GM12878 (cell line): ENCODE measurements around the gene CCL3.

Experiments used
- BHLHE40 ChIP-seq, 2 experiments: fragments of 450-650 bp in 1 of 2; IDR thresholded peaks; 2 replicates each; pipeline ENCODE4 v1.6.1; 2011 to 2017; ENCODE audit warnings: low read depth in 2 of 2, borderline replicate concordance in 1 of 2, improper control_type of control experiment in 1 of 2, low read length in 1 of 2, mild to moderate bottlenecking in 1 of 2
- CBFB ChIP-seq: IDR thresholded peaks from 2 replicates; pipeline ENCODE4 v1.6.1; 2016; ENCODE audit warnings: antibody characterized with exemption, low read depth
- EP300 ChIP-seq, 2 experiments: fragments of 150-350 bp in 1 of 2; IDR thresholded peaks; 2 replicates each; pipeline ENCODE4 v1.6.1; 2011 to 2012; ENCODE audit warnings: low read depth in 2 of 2, low read length in 2 of 2, borderline replicate concordance in 1 of 2, improper control_type of control experiment in 1 of 2, inconsistent platforms in 1 of 2; ENCODE audit not compliant: control insufficient read depth in 1 of 2
- EZH2 ChIP-seq: IDR thresholded peaks from 2 replicates; pipeline ENCODE4 v1.6.1; 2012; ENCODE audit warnings: low read depth, mild to moderate bottlenecking, control low read depth, inconsistent platforms, low read length, borderline replicate concordance; ENCODE audit not compliant: control insufficient read depth
- MTA3 ChIP-seq: IDR thresholded peaks from 2 replicates; pipeline ENCODE4 v1.6.1; 2012; ENCODE audit warnings: low read length, inconsistent platforms, borderline replicate concordance
- PML ChIP-seq: IDR thresholded peaks from 2 replicates; pipeline ENCODE4 v1.6.1; 2012; ENCODE audit warnings: low read length, inconsistent platforms
- POLR2A ChIP-seq: IDR thresholded peaks from 2 replicates; pipeline ENCODE4 v1.6.1; 2011; ENCODE audit warnings: low read depth, mild to moderate bottlenecking, low read length
- RCOR1 ChIP-seq: conservative IDR thresholded peaks from 2 replicates; pipeline ENCODE4 v1.6.1; 2012; ENCODE audit warnings: low read depth, low read length, improper control_type of control experiment
- TF ChIP-seq, protein P1 (sequence below): IDR thresholded peaks from 2 replicates; pipeline ENCODE4 v1.6.1; 2012; ENCODE audit warnings: mild to moderate bottlenecking, low read depth, low read length
- TF ChIP-seq, protein P2 (sequence below), 3 experiments: IDR thresholded peaks in 2 of 3; conservative IDR thresholded peaks in 1 of 3; 2 replicates each; pipeline ENCODE4 v1.5.1; 2011; ENCODE audit warnings: low read depth in 3 of 3, low read length in 3 of 3, mild to moderate bottlenecking in 3 of 3, control low read depth in 2 of 3, moderate library complexity in 2 of 3, inconsistent platforms in 1 of 3, mixed read lengths in 1 of 3; ENCODE audit not compliant: control insufficient read depth in 2 of 3, insufficient read depth in 1 of 3; ENCODE audit errors: extremely low read depth in 1 of 3

DNA sequence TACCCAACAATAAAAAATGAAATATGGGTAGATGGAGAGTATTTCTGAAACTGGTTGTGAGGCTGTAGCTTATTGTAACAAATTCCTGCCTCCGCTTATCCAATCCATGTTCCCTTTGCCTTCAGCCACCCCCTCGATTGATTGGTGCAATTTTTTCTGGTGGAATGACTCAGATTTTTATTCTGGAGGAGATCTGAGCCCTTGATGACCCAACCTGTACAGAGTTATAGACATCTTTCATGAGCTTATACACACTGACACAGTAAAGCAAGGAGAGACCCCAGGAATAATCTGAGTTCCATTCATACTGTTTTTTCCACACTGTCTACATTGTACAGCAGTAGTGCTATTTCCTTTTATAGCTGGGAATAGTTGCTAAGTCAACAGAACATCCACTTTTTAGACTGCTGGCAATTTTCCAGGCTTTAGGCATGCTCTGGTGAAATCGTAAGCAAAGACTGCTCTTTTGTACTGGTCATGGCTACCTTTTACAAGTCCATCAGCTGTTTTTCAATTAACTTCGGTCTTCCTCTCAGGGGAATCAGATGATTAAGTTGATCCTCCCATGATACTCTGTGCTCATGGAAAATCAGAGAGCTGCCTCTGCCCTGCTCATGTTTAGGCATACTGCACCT, 43.8 kb upstream of the CCL3 start:
- no peak for TF ChIP-seq CBFB
- TF ChIP-seq, protein P1, sequence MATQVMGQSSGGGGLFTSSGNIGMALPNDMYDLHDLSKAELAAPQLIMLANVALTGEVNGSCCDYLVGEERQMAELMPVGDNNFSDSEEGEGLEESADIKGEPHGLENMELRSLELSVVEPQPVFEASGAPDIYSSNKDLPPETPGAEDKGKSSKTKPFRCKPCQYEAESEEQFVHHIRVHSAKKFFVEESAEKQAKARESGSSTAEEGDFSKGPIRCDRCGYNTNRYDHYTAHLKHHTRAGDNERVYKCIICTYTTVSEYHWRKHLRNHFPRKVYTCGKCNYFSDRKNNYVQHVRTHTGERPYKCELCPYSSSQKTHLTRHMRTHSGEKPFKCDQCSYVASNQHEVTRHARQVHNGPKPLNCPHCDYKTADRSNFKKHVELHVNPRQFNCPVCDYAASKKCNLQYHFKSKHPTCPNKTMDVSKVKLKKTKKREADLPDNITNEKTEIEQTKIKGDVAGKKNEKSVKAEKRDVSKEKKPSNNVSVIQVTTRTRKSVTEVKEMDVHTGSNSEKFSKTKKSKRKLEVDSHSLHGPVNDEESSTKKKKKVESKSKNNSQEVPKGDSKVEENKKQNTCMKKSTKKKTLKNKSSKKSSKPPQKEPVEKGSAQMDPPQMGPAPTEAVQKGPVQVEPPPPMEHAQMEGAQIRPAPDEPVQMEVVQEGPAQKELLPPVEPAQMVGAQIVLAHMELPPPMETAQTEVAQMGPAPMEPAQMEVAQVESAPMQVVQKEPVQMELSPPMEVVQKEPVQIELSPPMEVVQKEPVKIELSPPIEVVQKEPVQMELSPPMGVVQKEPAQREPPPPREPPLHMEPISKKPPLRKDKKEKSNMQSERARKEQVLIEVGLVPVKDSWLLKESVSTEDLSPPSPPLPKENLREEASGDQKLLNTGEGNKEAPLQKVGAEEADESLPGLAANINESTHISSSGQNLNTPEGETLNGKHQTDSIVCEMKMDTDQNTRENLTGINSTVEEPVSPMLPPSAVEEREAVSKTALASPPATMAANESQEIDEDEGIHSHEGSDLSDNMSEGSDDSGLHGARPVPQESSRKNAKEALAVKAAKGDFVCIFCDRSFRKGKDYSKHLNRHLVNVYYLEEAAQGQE: no peak
- TF ChIP-seq PML: no peak
- no peak for TF ChIP-seq EP300 (IDR thresholded peaks at IDR 0.05; ENCODE audit: borderline replicate concordance in 1 of 2, control insufficient read depth in 1 of 2, low read depth in 2 of 2, low read length in 2 of 2)
- TF ChIP-seq MTA3: no peak
- TF ChIP-seq, protein P2, sequence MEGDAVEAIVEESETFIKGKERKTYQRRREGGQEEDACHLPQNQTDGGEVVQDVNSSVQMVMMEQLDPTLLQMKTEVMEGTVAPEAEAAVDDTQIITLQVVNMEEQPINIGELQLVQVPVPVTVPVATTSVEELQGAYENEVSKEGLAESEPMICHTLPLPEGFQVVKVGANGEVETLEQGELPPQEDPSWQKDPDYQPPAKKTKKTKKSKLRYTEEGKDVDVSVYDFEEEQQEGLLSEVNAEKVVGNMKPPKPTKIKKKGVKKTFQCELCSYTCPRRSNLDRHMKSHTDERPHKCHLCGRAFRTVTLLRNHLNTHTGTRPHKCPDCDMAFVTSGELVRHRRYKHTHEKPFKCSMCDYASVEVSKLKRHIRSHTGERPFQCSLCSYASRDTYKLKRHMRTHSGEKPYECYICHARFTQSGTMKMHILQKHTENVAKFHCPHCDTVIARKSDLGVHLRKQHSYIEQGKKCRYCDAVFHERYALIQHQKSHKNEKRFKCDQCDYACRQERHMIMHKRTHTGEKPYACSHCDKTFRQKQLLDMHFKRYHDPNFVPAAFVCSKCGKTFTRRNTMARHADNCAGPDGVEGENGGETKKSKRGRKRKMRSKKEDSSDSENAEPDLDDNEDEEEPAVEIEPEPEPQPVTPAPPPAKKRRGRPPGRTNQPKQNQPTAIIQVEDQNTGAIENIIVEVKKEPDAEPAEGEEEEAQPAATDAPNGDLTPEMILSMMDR (IDR thresholded peaks at IDR 0.05 in 2 of 3, conservative IDR thresholded peaks at IDR 0.05 in 1 of 3; ENCODE audit: control insufficient read depth in 2 of 3, extremely low read depth in 1 of 3, insufficient read depth in 1 of 3, low read depth in 3 of 3, low read length in 3 of 3): no peak
- TF ChIP-seq RCOR1: no peak
- no peak for TF ChIP-seq BHLHE40 (IDR thresholded peaks at IDR 0.05; ENCODE audit: borderline replicate concordance in 1 of 2, low read depth in 2 of 2, low read length in 1 of 2)
- TF ChIP-seq POLR2A: no peak
- no peak for TF ChIP-seq EZH2
